SH-SY5Y (cell line): Measurements from ENCODE around the gene HOXA10.

ENCODE experiments used
- GATA2 ChIP-seq: IDR thresholded peaks from 2 replicates; pipeline ENCODE4 v1.6.1; 2011; ENCODE audit warnings: mild to moderate bottlenecking, low read depth, low read length
- GATA3 ChIP-seq: IDR thresholded peaks from 2 replicates; pipeline ENCODE4 v1.6.1; 2011; ENCODE audit warnings: low read depth, mild to moderate bottlenecking, low read length, moderate library complexity

- TF ChIP-seq GATA3 = no peak
- no peak for TF ChIP-seq GATA2
Observed at GRCh38 chr7:27147199-27148030, 26.7 kb downstream of the HOXA10 start, which contains the start of gene HOXA6.
